K562 (cell line): ENCODE measurements around the gene ADIPOR2. TPM values are rescaled to one million over a fixed set of nuclear protein-coding genes. Genes with fewer than 3 reads are reported as not detected.

ENCODE experiments used
- ATAC-seq: fragments of 200-7000 bp; cut with Tn5 transposase; 3 replicates; pipeline ENCODE4 v1.9.1; 2020; ENCODE audit warnings: moderate library complexity
- BruUV-seq: library from RNA; stranded (reverse); fragments of 400-500 nt; replicated peaks from 2 replicates; lab custom pipeline; 2021; lab: Mats Ljungman, UMichigan
- CTCF ChIA-PET: fragments of 300-600 bp; formaldehyde crosslinking; extraction: SDS; loops from one replicate; lab custom pipeline; 2021; ENCODE audit warnings: low intra/inter-chr PET ratio; lab: Yijun Ruan, JAX
- POLR2A ChIA-PET: fragments of 300-600, 350-650 bp; sonication (Branson Sonifier 250); formaldehyde crosslinking; extraction: SDS; loops from one replicate; lab custom pipeline; 2021; ENCODE audit warnings: antibody characterized with exemption, inconsistent platforms; lab: Yijun Ruan, JAX
- DNase-seq, 4 experiments: peaks; one replicate each; pipeline versions ENCODE4 v3.0.0 to v3.0.0-alpha.2; 2011 to 2018; ENCODE audit warnings: low spot score in 3 of 4, mixed read lengths in 3 of 4; ENCODE audit errors: extremely low read depth in 1 of 4
- FAIRE-seq: peaks from 2 replicates; lab custom pipeline; 2011; peaks lifted over from hg19 to GRCh38; lab: Jason Lieb, UNC
- H2AFZ ChIP-seq: 2 replicates; pipeline ENCODE4 v1.6.0; 2011; ENCODE audit warnings: low read depth, low read length, control low read depth, inconsistent platforms
- H3K27ac ChIP-seq: fragments of 200-600 bp; 3 replicates; pipeline ENCODE4 v1.8.0; 2011; ENCODE audit warnings: low read depth, mild to moderate bottlenecking, control low read depth, inconsistent platforms, low read length, moderate library complexity, mixed read lengths; ENCODE audit errors: extremely low read depth
- H3K27me3 ChIP-seq, 2 experiments: fragments of 300-600 bp in 1 of 2; 2 replicates in 1 of 2; 3 replicates in 1 of 2; pipeline versions ENCODE4 v1.6.0 to v1.8.0; 2011; ENCODE audit warnings: inconsistent platforms in 2 of 2, low read length in 2 of 2, mild to moderate bottlenecking in 1 of 2, mixed read lengths in 1 of 2, moderate library complexity in 1 of 2; ENCODE audit not compliant: control insufficient read depth in 2 of 2, insufficient read depth in 2 of 2
- H3K36me3 ChIP-seq: fragments of 300-600 bp; 3 replicates; pipeline ENCODE4 v1.8.0; 2011; ENCODE audit warnings: mild to moderate bottlenecking, low read length, inconsistent platforms; ENCODE audit not compliant: control insufficient read depth, insufficient read depth
- H3K4me1 ChIP-seq, 2 experiments: fragments of 200-600 bp in 1 of 2; replicated peaks in 1 of 2; 2 replicates in 1 of 2; 3 replicates in 1 of 2; pipeline versions ENCODE4 v1.5.1 to v1.8.0; 2011; ENCODE audit warnings: inconsistent platforms in 2 of 2, low read length in 2 of 2, mild to moderate bottlenecking in 1 of 2, mixed read lengths in 1 of 2, moderate library complexity in 1 of 2; ENCODE audit not compliant: control insufficient read depth in 2 of 2, insufficient read depth in 2 of 2
- H3K4me2 ChIP-seq: 2 replicates; pipeline ENCODE4 v1.6.1; 2011; ENCODE audit warnings: low read length, control low read depth, inconsistent platforms, mixed read lengths; ENCODE audit not compliant: insufficient read depth
- H3K4me3 ChIP-seq: fragments of 200-600 bp; sonication (generic), shearing (Covaris generic); 2 replicates; pipeline ENCODE4 v1.5.1; 2016; ENCODE audit warnings: control low read depth, inconsistent platforms
- H3K79me2 ChIP-seq: fragments of 200-600 bp; 3 replicates; pipeline ENCODE4 v1.8.0; 2011; ENCODE audit warnings: low read length, inconsistent platforms; ENCODE audit not compliant: control insufficient read depth, insufficient read depth
- H3K9ac ChIP-seq, 2 experiments: 2 replicates each; pipeline versions ENCODE4 v1.6.0 to v1.6.1; 2011; ENCODE audit warnings: low read depth in 2 of 2, low read length in 2 of 2, control low read depth in 1 of 2, inconsistent platforms in 1 of 2, mild to moderate bottlenecking in 1 of 2, mixed read lengths in 1 of 2; ENCODE audit not compliant: insufficient read depth in 1 of 2
- H3K9me1 ChIP-seq: one replicate; pipeline ENCODE4 v1.6.0; 2011; ENCODE audit warnings: inconsistent platforms, mild to moderate bottlenecking, low read length, moderate library complexity; ENCODE audit not compliant: control insufficient read depth, insufficient read depth
- H3K9me3 ChIP-seq: replicated peaks from 2 replicates; pipeline ENCODE4 v1.5.1; 2011; ENCODE audit warnings: low read depth, low read length, inconsistent platforms; ENCODE audit not compliant: control insufficient read depth, insufficient read depth
- H4K20me1 ChIP-seq: replicated peaks from 2 replicates; pipeline ENCODE4 v1.6.1; 2011; ENCODE audit warnings: low read length, inconsistent platforms, mixed read lengths; ENCODE audit not compliant: control insufficient read depth, insufficient read depth
- FUS ChIP-seq: fragments of 200-400 bp; formaldehyde crosslinking; optimal IDR thresholded peaks from 2 replicates; pipeline ENCODE3; 2017; ENCODE audit warnings: low read depth, low read length
- THRAP3 ChIP-seq: fragments of 450-650 bp; IDR thresholded peaks from 2 replicates; pipeline ENCODE4 v1.6.1; 2016; ENCODE audit warnings: mild to moderate bottlenecking, inconsistent platforms, borderline replicate concordance
- ZNF134 ChIP-seq: fragments of 250-450 bp; sonication (Bioruptor Pico); conservative IDR thresholded peaks from 2 replicates; pipeline ENCODE4 v1.4.0; 2020
- ZNF766 ChIP-seq: fragments of 200-800 bp; sonication (Bioruptor generic); conservative IDR thresholded peaks from 2 replicates; pipeline ENCODE4 v1.6.1; 2016; ENCODE audit warnings: missing genetic modification characterization, missing compliant biosample characterization
- WGBS: fragments of 100-300 bp; shearing (Covaris generic); methylation state at CpG from one replicate; pipeline ENCODE4 v1.1.6; 2016; ENCODE audit warnings: low coverage, mixed read lengths; ENCODE audit not compliant: insufficient coverage; ENCODE audit errors: missing lambda C conversion rate; 5-methylcytosine and 5-hydroxymethylcytosine counted together
- in situ Hi-C: fragments of 300-500 bp; cut with MboI; formaldehyde crosslinking; loops from 4 replicates; pipeline ENCODE4 v1.15.0; 2018; ENCODE audit warnings: inconsistent platforms, mixed read lengths
- intact Hi-C: fragments of 100-400 bp; cut with micrococcal nuclease; formaldehyde crosslinking; loops from 2 replicates; pipeline ENCODE4 v1.14.2; 2022
- polyA plus RNA-seq, 8 experiments: library from polyadenylated mRNA; depleted of rRNA in 4 of 8; stranded (reverse) in 5 of 8; unstranded in 3 of 8; fragments of >200 nt; fragmentation: Nextera tagmentation in 2 of 8; fragmentation: Illumina TruSeq in 1 of 8; extraction: Ambion mirVana in 2 of 8; extraction: Trizol in 1 of 8; gene quantifications; 2 replicates each; pipeline versions ENCODE4 v1.2.1 to v1.2.3, GENCODE V29; 2011 to 2014; ENCODE audit warnings: inconsistent platforms in 1 of 8, missing spikeins in 1 of 8
- total RNA-seq, 7 experiments: library from RNA; depleted of rRNA in 6 of 7; stranded (reverse); fragments of >200 nt in 6 of 7; fragmentation: Illumina TruSeq in 2 of 7; extraction: Trizol in 2 of 7; gene quantifications; 2 replicates each; pipeline versions ENCODE4 v1.2.1 to v1.2.3, GENCODE V29; 2011 to 2021; ENCODE audit warnings: low replicate concordance in 1 of 7
- TF ChIP-seq, protein P1 (sequence below): fragments of 250-450 bp; sonication (Bioruptor Pico); IDR thresholded peaks from 2 replicates; pipeline ENCODE4 v1.4.0; 2020

The ADIPOR2 gene
- total and polyA plus RNA-seq, 9 of the 15 experiments (the other 6 are each of a cell fraction or from before 2014, with no cell fraction given) = 10.9 to 63.5 (median 46.0) TPM

GRCh38 chr12:1798641-1799020 lies 107.8 kb downstream of the ADIPOR2 start:
- intact Hi-C loops (loop anchor here (10.0 kb wide), 1 partner anchor 236 kb away; no protein-coding TSS in a partner anchor), in situ Hi-C loops (no loop called here)
- no peak overlapping the region for H3K4me2 ChIP-seq
- no peak overlapping the region for H3K27ac ChIP-seq
- ATAC-seq (no peak), DNase-seq (no peak)
- H3K4me1 ChIP-seq = peaks cover 0 to 41% of the 10 kb centered on the region in 2 experiments; a peak in 4 of 5 replicates
- 33% methylated on average over 6 of the region's 6 CpGs for whole genome bisulfite sequencing
- H4K20me1 ChIP-seq = no peaks in the 10 kb centered on the region
- no peak for TF ChIP-seq FUS
- no peak for TF ChIP-seq ZNF766 (CRISPR knock-in tag)
- no peak for TF ChIP-seq THRAP3
- TF ChIP-seq, protein P1, sequence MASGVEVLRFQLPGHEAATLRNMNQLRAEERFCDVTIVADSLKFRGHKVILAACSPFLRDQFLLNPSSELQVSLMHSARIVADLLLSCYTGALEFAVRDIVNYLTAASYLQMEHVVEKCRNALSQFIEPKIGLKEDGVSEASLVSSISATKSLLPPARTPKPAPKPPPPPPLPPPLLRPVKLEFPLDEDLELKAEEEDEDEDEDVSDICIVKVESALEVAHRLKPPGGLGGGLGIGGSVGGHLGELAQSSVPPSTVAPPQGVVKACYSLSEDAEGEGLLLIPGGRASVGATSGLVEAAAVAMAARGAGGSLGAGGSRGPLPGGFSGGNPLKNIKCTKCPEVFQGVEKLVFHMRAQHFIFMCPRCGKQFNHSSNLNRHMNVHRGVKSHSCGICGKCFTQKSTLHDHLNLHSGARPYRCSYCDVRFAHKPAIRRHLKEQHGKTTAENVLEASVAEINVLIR (CRISPR knock-in tag) = no peak
- TF ChIP-seq ZNF134 (CRISPR knock-in tag) = no peak
- TF ChIP-seq, all 486 proteins: peak for 0
- H3K9ac ChIP-seq = peak overlapping the region in 1 of 2 experiments; percentile 26; a peak in 1 of 4 replicates
- POLR2A ChIA-PET = interaction anchor here (0.6 kb wide), 2 partner anchors 114 to 176 kb away, joined by 3 read pairs; no protein-coding TSS in a partner anchor
- no peak for FAIRE-seq
- CTCF ChIA-PET = no interaction called here
- no peak overlapping the region for H2AFZ ChIP-seq
- H3K9me1 ChIP-seq = no peaks in the 10 kb centered on the region
- no peaks in the 10 kb centered on the region for H3K9me3 ChIP-seq
- no peak overlapping the region for H3K4me3 ChIP-seq
- H3K36me3 ChIP-seq = no peaks in the 10 kb centered on the region
- no TSS peak for BruUV-seq
- no peaks in the 10 kb centered on the region for H3K79me2 ChIP-seq
- no peaks in the 10 kb centered on the region for H3K27me3 ChIP-seq
